ENCODE results near the gene PARP8. TPM values are rescaled to one million over a fixed set of nuclear protein-coding genes. Genes with fewer than 3 reads are reported as not detected.

Gene PARP8
- total and polyA plus RNA-seq, 12 donors = 0.97 to 14.5 (median 5.2) TPM

GRCh38 chr5:50853151-50853550 is 186.7 kb downstream of the PARP8 start:
- DNase-seq (peak; percentile 6 to 16), ATAC-seq (peak in 7 of 8 donors; percentile 49 to 88 (median 62))
- Histone ChIP-seq H3K4me3 (no peak overlapping the region), H3K27ac (peak overlapping the region in 2 of 10 donors; percentile 10 to 70), H3K36me3 (no peaks in the 10 kb centered on the region), H3K9me3 (no peaks in the 10 kb centered on the region), H3K4me1 (peaks cover 0 to 15% (median 0%) of the 10 kb centered on the region in 9 donors), H3K27me3 (no peaks in the 10 kb centered on the region)
- intact Hi-C loops (cut with DNase I) = no loop called here
- 69 to 76% methylated on average over 4 of the region's 4 CpGs for WGBS, 2 donors
- TF ChIP-seq CTCF (IDR thresholded peaks at IDR 0.05) = no peak

GRCh38 chr5:50854082-50854481 is 187.6 kb downstream of the PARP8 start:
- Histone ChIP-seq H3K36me3 (no peaks in the 10 kb centered on the region), H3K4me1 (peaks cover 0 to 15% (median 0%) of the 10 kb centered on the region in 9 donors), H3K27me3 (no peaks in the 10 kb centered on the region), H3K9me3 (no peaks in the 10 kb centered on the region), H3K27ac (no peak overlapping the region), H3K4me3 (no peak overlapping the region)
- intact Hi-C loops (cut with DNase I) = no loop called here
- no peak for TF ChIP-seq CTCF (IDR thresholded peaks at IDR 0.05)
- DNase-seq (no peak), ATAC-seq (no peak)
- 81 to 87% methylated on average over 8 of the region's 8 CpGs for WGBS, 2 donors

GRCh38 chr5:50855001-50855400 is 188.6 kb downstream of the PARP8 start:
- ATAC-seq = no peak
- intact Hi-C loops (cut with DNase I) = no loop called here
- no peaks in the 10 kb centered on the region for H3K9me3 ChIP-seq
- H3K27ac ChIP-seq = no peak overlapping the region
- no peak overlapping the region for H3K4me3 ChIP-seq
- no peak for TF ChIP-seq CTCF (IDR thresholded peaks at IDR 0.05)
- peaks cover 0 to 15% (median 0%) of the 10 kb centered on the region in 9 donors for H3K4me1 ChIP-seq
- DNase-seq = no peak
- H3K36me3 ChIP-seq = no peaks in the 10 kb centered on the region
- 86 to 92% methylated on average over 1 of the region's 1 CpG for WGBS, 2 donors
- H3K27me3 ChIP-seq = no peaks in the 10 kb centered on the region

GRCh38 chr5:50856401-50857119 is 190.1 kb downstream of the PARP8 start:
- intact Hi-C loops (cut with DNase I) = no loop called here
- ATAC-seq = peak in 1 of 8 donors; percentile 67
- H3K36me3 ChIP-seq = no peaks in the 10 kb centered on the region

More at GRCh38 chr5:50856401-50857119, 190.1 kb downstream of the PARP8 start:
- no peaks in the 10 kb centered on the region for H3K9me3 ChIP-seq
- no peak overlapping the region for H3K4me3 ChIP-seq
- DNase-seq = no peak
- H3K27ac ChIP-seq = peak overlapping the region in 1 of 10 donors; percentile 52
- WGBS, 2 donors = 60 to 65% methylated on average over 3 of the region's 3 CpGs
- H3K4me1 ChIP-seq = peaks cover 0 to 15% (median 0%) of the 10 kb centered on the region in 9 donors
- TF ChIP-seq CTCF (IDR thresholded peaks at IDR 0.05) = no peak
- no peaks in the 10 kb centered on the region for H3K27me3 ChIP-seq

All from heart right ventricle (tissue), 16 donors.